CD14-positive monocyte (primary cell): ENCODE measurements around the gene ATP13A5. TPM values are rescaled to one million over a fixed set of nuclear protein-coding genes. Genes with fewer than 3 reads are reported as not detected.

Experiments
- DNase-seq, 3 donors: peaks; one replicate each; pipeline ENCODE4 v3.0.0-alpha.2; 2011 to 2022
- H2AFZ ChIP-seq: 2 replicates; pipeline ENCODE4 v1.6.0; 2012; ENCODE audit warnings: mild to moderate bottlenecking, low read depth, low read length, inconsistent platforms; ENCODE audit not compliant: insufficient read depth, poor library complexity, severe bottlenecking
- H3K27ac ChIP-seq, 2 donors: 1 replicate in 1 of 2; 2 replicates in 1 of 2; pipeline ENCODE4 v1.5.1; 2012 to 2013; ENCODE audit warnings: low read length in 2 of 2, control low read depth in 1 of 2, inconsistent platforms in 1 of 2, low read depth in 1 of 2, mild to moderate bottlenecking in 1 of 2
- H3K27me3 ChIP-seq, 2 donors: one replicate each; pipeline versions ENCODE4 v1.6.0 to v1.6.1; 2011 to 2013; ENCODE audit warnings: low read length in 2 of 2; ENCODE audit not compliant: control insufficient read depth in 2 of 2, insufficient read depth in 2 of 2
- H3K36me3 ChIP-seq, 2 donors: replicated peaks in 1 of 2; 1 replicate in 1 of 2; 2 replicates in 1 of 2; pipeline versions ENCODE4 v1.5.1 to v1.6.1; 2012 to 2013; ENCODE audit warnings: low read length in 2 of 2, control low read depth in 1 of 2, inconsistent platforms in 1 of 2, mild to moderate bottlenecking in 1 of 2; ENCODE audit not compliant: insufficient read depth in 2 of 2, control insufficient read depth in 1 of 2
- H3K4me1 ChIP-seq, 2 donors: 1 replicate in 1 of 2; 2 replicates in 1 of 2; pipeline versions ENCODE4 v1.5.1 to v1.6.1; 2012 to 2013; ENCODE audit warnings: low read length in 2 of 2, control low read depth in 1 of 2, inconsistent platforms in 1 of 2, mild to moderate bottlenecking in 1 of 2, moderate library complexity in 1 of 2; ENCODE audit not compliant: insufficient read depth in 2 of 2, control insufficient read depth in 1 of 2
- H3K4me2 ChIP-seq: replicated peaks from 2 replicates; pipeline ENCODE3; 2012; ENCODE audit warnings: low read length, moderate library complexity, mild to moderate bottlenecking; ENCODE audit not compliant: poor library complexity, severe bottlenecking; ENCODE audit errors: extremely low read depth
- H3K4me3 ChIP-seq, 3 experiments: fragments of 200-600 bp in 1 of 3; sonication (generic) in 1 of 3; replicated peaks in 1 of 3; 1 replicate in 2 of 3; 2 replicates in 1 of 3; pipeline ENCODE4 v1.5.1; 2011 to 2013; ENCODE audit warnings: low read length in 3 of 3, mild to moderate bottlenecking in 3 of 3, control low read depth in 2 of 3, low read depth in 2 of 3, inconsistent platforms in 1 of 3, moderate library complexity in 1 of 3
- H3K79me2 ChIP-seq: 2 replicates; pipeline ENCODE4 v1.6.0; 2012; ENCODE audit warnings: mild to moderate bottlenecking, control low read depth, inconsistent platforms, low read length, moderate library complexity; ENCODE audit not compliant: insufficient read depth
- H3K9ac ChIP-seq: 2 replicates; pipeline ENCODE4 v1.6.0; 2017; ENCODE audit warnings: low read length, mild to moderate bottlenecking; ENCODE audit not compliant: insufficient read depth, poor library complexity, severe bottlenecking
- H3K9me3 ChIP-seq, 2 donors: replicated peaks in 1 of 2; 1 replicate in 1 of 2; 2 replicates in 1 of 2; pipeline versions ENCODE4 v1.5.1 to v1.6.1; 2012 to 2013; ENCODE audit warnings: low read length in 2 of 2, control low read depth in 1 of 2; ENCODE audit not compliant: control insufficient read depth in 1 of 2, insufficient read depth in 1 of 2
- H4K20me1 ChIP-seq: 2 replicates; pipeline ENCODE4 v1.6.0; 2012; ENCODE audit warnings: mild to moderate bottlenecking, low read length, control low read depth, moderate library complexity; ENCODE audit not compliant: insufficient read depth
- H3K27ac Mint-ChIP-seq, 7 donors: one replicate each; pipeline ENCODE4 v1.8.0; 2020; ENCODE audit warnings: mild to moderate bottlenecking in 7 of 7, mixed read lengths in 7 of 7, moderate library complexity in 6 of 7, inconsistent platforms in 2 of 7
- H3K27me3 Mint-ChIP-seq, 3 donors: one replicate each; pipeline ENCODE4 v1.8.0; 2021 to 2022; ENCODE audit warnings: low read depth in 3 of 3, mild to moderate bottlenecking in 3 of 3, mixed read lengths in 3 of 3, moderate library complexity in 3 of 3, inconsistent platforms in 1 of 3
- H3K36me3 Mint-ChIP-seq, 2 donors: one replicate each; pipeline ENCODE4 v1.8.0; 2020; ENCODE audit warnings: mixed read lengths in 2 of 2, inconsistent platforms in 1 of 2, mild to moderate bottlenecking in 1 of 2
- H3K4me1 Mint-ChIP-seq: one replicate; pipeline ENCODE4 v1.8.0; 2020; ENCODE audit warnings: mild to moderate bottlenecking, mixed read lengths
- H3K4me3 Mint-ChIP-seq, 2 donors: one replicate each; pipeline ENCODE4 v1.8.0; 2020; ENCODE audit warnings: mild to moderate bottlenecking in 2 of 2, mixed read lengths in 2 of 2, moderate library complexity in 1 of 2
- H3K9me3 Mint-ChIP-seq, 7 donors: one replicate each; pipeline ENCODE4 v1.8.0; 2020 to 2022; ENCODE audit warnings: mixed read lengths in 7 of 7, mild to moderate bottlenecking in 6 of 7, moderate library complexity in 6 of 7, inconsistent platforms in 2 of 7
- whole genome bisulfite sequencing: methylation state at CpG from one replicate; pipeline ENCODE4 v1.1.5; 2013; ENCODE audit warnings: missing lambda C conversion rate; ENCODE audit not compliant: insufficient coverage; 5-methylcytosine and 5-hydroxymethylcytosine counted together
- intact Hi-C, 2 donors: fragments of 100-400 bp; cut with micrococcal nuclease; formaldehyde crosslinking; loops; one replicate each; pipeline versions ENCODE4 v1.15.0 to v1.15.1; 2023
- polyA plus RNA-seq, 3 donors: library from polyadenylated mRNA; depleted of rRNA in 1 of 3; unstranded in 2 of 3; stranded (reverse) in 1 of 3; fragments of 300-500 nt in 2 of 3; fragments of >200 nt in 1 of 3; fragmentation: Illumina TruSeq in 2 of 3; gene quantifications; 1 replicate in 2 of 3; 2 replicates in 1 of 3; pipeline ENCODE4 v1.2.3, GENCODE V29; 2012 to 2021
- TF ChIP-seq, protein P1 (sequence below): fragments of 200-600 bp; IDR thresholded peaks from one replicate; pipeline ENCODE4 v1.8.0; 2022; ENCODE audit warnings: antibody characterized with exemption, mild to moderate bottlenecking

Gene ATP13A5
- polyA plus RNA-seq, 3 donors = not detected

DNA sequence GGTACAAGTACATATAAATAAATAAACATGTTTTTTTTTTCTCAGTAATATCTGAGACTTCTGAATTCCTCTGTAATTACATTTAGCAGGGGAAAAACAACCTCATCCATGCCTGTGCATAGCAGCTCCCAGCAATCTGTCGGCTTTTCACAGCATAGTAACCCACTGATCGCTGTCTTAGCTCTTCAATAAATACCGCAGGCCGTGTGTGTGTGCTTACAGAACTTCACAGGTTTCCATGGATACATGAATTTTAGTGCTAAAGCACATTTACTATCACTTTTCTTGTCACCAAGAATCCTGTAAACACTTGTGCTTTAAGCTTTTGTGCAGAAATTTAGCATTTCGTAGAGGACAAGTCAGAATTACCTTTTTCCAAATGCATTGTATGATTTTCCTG, 141.5 kb downstream of the ATP13A5 start:
- no peak overlapping the region for H3K27ac ChIP-seq
- TF ChIP-seq, protein P1, sequence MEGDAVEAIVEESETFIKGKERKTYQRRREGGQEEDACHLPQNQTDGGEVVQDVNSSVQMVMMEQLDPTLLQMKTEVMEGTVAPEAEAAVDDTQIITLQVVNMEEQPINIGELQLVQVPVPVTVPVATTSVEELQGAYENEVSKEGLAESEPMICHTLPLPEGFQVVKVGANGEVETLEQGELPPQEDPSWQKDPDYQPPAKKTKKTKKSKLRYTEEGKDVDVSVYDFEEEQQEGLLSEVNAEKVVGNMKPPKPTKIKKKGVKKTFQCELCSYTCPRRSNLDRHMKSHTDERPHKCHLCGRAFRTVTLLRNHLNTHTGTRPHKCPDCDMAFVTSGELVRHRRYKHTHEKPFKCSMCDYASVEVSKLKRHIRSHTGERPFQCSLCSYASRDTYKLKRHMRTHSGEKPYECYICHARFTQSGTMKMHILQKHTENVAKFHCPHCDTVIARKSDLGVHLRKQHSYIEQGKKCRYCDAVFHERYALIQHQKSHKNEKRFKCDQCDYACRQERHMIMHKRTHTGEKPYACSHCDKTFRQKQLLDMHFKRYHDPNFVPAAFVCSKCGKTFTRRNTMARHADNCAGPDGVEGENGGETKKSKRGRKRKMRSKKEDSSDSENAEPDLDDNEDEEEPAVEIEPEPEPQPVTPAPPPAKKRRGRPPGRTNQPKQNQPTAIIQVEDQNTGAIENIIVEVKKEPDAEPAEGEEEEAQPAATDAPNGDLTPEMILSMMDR = no peak
- no peak overlapping the region for H3K4me2 ChIP-seq
- H3K4me3 Mint-ChIP-seq = no peak overlapping the region
- no peaks in the 10 kb centered on the region for H4K20me1 ChIP-seq
- no peaks in the 10 kb centered on the region for H3K36me3 Mint-ChIP-seq
- no peak overlapping the region for H3K27ac Mint-ChIP-seq
- no peak overlapping the region for H2AFZ ChIP-seq
- peaks cover 20 to 25% of the 10 kb centered on the region in 2 donors for H3K27me3 ChIP-seq
- H3K27me3 Mint-ChIP-seq = peaks cover 14 to 25% (median 17%) of the 10 kb centered on the region in 3 donors
- peaks cover 5% of the 10 kb centered on the region for H3K4me1 Mint-ChIP-seq
- DNase-seq = no peak
- H3K79me2 ChIP-seq = no peaks in the 10 kb centered on the region
- H3K4me1 ChIP-seq = no peaks in the 10 kb centered on the region
- H3K4me3 ChIP-seq = no peak overlapping the region
- peaks cover 0 to 8% (median 3%) of the 10 kb centered on the region in 7 donors for H3K9me3 Mint-ChIP-seq
- intact Hi-C loops = no loop called here
- H3K36me3 ChIP-seq = no peaks in the 10 kb centered on the region
- no peak overlapping the region for H3K9ac ChIP-seq
- WGBS = 92% methylated on average over 4 of the region's 5 CpGs
- peaks cover 0 to 8% of the 10 kb centered on the region in 2 donors for H3K9me3 ChIP-seq

DNA sequence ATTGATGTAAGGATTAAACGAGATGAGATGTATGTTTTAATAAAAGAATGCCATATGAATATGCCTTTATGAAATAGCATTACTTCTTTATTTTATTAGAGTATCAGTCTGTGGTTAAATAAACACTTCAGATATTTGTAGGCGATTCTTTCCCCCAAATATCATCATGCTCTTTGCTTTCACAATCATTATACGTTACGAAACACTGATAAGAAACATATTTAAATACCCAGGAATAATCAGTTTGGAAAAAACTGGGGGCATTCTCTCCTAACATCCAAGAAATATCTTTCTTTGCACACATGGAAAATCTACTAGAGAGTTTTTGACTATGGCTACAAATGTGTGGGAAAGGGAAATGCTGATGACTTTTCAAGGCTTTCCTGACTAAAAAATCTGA, 142.0 kb downstream of the ATP13A5 start:
- Mint-ChIP-seq H3K4me1 (peaks cover 5% of the 10 kb centered on the region), H3K9me3 (peaks cover 0 to 5% (median 3%) of the 10 kb centered on the region in 7 donors), H3K4me3 (no peak overlapping the region), H3K27me3 (peaks cover 10 to 21% (median 14%) of the 10 kb centered on the region in 3 donors), H3K27ac (no peak overlapping the region), H3K36me3 (no peaks in the 10 kb centered on the region)
- Histone ChIP-seq H3K4me2 (no peak overlapping the region), H3K27me3 (peaks cover 17 to 21% of the 10 kb centered on the region in 2 donors), H4K20me1 (no peaks in the 10 kb centered on the region), H3K27ac (no peak overlapping the region), H3K4me3 (no peak overlapping the region), H3K9ac (no peak overlapping the region), H3K4me1 (no peaks in the 10 kb centered on the region), H3K79me2 (no peaks in the 10 kb centered on the region), H2AFZ (no peak overlapping the region), H3K36me3 (no peaks in the 10 kb centered on the region), H3K9me3 (peaks cover 0 to 5% of the 10 kb centered on the region in 2 donors)
- intact Hi-C loops = no loop called here
- no CpG with 5 or more reads among the region's 4 CpGs for WGBS
- no peak for DNase-seq
- TF ChIP-seq, protein P1 = no peak
